Raji (cell line): ENCODE results near the gene DLEC1.

Experiments
- POLR2A ChIP-seq: IDR thresholded peaks from 2 replicates; pipeline ENCODE4 v1.6.1; 2011; ENCODE audit warnings: low read depth, low read length, control low read depth; ENCODE audit not compliant: insufficient read depth

DLEC1 gene

GRCh38 chr3:37997342-37997741, 41.7 kb upstream of the DLEC1 start:
- TF ChIP-seq POLR2A, result no peak

DNA sequence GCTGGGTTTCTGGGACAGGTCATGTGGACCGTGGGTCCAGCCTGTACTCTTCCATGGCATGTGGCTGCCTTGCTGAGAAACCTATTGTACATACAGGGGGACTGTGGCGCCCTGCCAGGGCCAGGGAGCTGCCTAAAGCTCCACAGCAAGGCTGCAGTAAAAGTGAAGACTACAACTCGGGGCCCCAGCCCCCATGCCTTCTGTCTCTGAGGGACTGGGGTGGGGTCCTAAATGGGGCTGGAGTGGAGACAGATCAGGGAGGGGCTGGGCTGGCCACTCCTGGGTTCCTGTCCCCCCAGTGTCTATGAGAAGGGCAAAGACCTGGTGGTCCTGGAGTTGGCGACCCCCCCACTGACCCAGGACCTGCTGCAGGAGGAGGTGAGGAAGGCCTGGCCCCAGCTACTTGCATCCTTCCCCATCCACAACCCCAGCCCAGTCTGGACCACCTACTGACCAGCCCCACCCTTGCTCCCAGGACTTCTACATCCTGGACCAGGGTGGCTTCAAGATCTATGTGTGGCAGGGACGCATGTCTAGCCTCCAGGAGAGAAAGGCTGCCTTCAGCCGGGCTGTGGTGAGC, 41.1 kb upstream of the DLEC1 start:
- no peak for TF ChIP-seq POLR2A

DNA sequence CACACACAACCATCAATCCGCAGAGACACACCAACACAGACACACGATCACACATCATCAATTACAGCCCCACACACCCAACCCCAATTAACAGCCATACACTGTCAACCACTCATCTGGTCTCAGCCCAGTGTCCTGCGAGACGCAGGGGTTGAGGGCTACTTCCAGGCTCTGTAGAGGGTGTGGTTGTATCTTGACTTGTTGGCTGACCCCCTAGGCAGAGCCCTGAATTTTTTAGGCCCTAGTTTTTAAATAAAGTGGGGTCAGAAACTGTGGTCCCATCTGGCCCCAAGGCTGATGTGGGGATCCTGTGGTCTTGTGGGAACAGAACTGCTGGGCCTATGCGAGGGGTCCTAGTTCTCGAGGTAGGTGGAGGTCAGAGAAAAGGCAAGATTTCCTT, 39.2 kb upstream of the DLEC1 start:
- TF ChIP-seq POLR2A, result no peak

- TF ChIP-seq POLR2A, result no peak
Measured at GRCh38 chr3:38000242-38000916, 38.6 kb upstream of the DLEC1 start.

DNA sequence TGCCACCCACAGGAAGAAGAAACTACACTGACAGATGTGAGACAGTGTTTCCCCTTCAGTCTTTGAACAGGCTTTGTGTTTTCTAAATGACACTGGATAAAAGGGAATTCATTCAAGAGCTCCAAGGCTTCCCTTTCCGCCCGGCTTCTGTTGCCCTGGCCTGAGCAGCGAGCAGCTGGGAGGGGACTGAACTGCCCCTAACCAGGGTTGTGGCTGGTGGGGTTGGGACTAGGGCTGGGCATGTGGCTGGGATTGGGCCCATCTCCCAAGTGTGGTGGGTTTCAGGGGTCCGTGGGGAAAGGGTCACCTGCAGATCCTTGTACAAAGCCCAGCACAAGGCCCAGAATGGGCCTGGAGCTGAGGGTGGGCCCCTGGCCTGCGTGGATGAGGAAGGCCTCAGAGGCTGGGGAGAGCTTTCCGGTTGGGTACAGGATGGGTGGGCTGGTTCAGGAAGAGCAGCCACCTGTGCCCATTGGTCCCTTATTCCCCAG, 38.0 kb upstream of the DLEC1 start:
- no peak for TF ChIP-seq POLR2A

DNA sequence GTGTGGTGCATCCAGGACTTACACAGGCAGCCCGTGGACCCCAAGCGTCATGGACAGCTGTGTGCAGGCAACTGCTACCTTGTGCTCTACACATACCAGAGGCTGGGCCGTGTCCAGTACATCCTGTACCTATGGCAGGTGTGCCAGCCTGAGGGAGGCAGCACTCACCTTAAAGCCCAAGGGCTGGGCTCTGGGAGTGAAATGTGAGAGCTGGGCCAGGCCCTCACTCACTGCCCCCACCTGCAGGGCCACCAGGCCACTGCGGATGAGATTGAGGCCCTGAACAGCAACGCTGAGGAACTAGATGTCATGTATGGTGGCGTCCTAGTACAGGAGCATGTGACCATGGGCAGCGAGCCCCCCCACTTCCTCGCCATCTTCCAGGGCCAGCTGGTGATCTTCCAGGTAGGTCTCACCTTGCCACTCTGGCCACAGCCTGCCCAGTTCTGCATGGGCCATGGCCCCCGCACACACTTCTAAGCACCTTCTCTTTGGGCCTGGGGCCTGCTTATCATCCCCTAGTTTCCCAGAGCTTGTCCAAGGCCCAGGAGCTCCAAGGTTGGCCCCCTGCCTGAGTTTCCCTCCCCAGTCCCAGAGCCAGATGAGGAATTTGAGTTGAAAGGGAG, 37.4 kb upstream of the DLEC1 start:
- no peak for TF ChIP-seq POLR2A

GRCh38 chr3:38002291-38002876, 36.6 kb upstream of the DLEC1 start:
- TF ChIP-seq POLR2A, result no peak

GRCh38 chr3:38002940-38003339, 36.1 kb upstream of the DLEC1 start:
- no peak for TF ChIP-seq POLR2A

DNA sequence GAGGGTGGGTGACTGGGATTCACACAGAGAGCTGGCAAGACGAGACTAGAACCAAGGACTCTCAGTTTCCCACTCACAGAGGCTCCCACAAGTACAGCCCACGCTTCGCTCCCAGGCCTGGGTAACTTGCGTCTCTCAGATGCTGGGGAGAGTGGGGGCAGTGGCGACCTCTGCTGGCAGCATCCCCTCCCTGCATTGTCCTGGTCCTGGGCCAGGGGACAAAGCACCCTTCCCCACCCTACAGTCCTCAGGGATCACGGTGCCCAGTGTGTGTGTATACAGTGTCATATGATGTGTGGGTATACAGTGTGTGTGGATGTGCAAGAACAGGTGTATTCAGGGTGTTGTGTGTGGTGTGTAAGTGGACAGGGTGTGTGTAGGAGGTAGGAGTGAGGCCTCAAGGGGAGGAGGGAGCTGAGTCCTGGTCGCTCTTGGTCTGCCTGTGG, 35.6 kb upstream of the DLEC1 start:
- TF ChIP-seq POLR2A, result no peak

- no peak for TF ChIP-seq POLR2A
Measured at GRCh38 chr3:38003817-38004414, 35.1 kb upstream of the DLEC1 start.

DNA sequence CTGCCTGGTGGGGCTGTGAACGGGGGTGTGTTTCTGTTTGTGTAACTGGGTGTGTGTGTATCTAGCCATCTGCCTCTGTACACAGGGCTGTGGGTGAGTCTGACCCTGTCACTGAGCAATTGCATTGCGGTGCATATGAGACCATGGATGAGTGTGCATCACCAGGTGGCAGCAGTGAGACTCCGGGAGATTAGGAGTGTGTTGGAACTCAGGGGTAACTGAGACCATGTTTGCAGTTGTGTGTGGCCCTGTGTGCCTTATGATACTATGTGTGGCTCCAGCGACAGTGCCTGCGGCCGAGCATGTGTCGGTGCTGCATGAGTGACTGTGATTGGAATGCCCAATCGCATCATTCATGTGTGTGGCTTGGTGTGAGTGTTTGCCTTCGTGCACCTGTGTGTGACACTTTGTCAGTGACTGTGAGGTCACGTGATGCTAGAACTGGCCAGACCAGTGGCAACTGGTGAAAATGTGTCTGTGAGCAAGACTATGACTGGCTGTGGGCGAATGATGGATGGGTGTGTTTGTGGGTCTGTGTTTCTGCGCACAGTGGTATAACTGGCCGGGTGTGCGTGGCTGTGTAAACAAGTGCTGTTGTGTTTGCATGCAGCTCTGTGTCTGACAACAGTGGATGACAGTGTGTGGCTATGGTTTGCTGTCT, 34.5 kb upstream of the DLEC1 start:
- no peak for TF ChIP-seq POLR2A

- TF ChIP-seq POLR2A, result no peak
Measured at GRCh38 chr3:38005076-38006020, 33.7 kb upstream of the DLEC1 start.

- no peak for TF ChIP-seq POLR2A
Measured at GRCh38 chr3:38006031-38006430, 33.0 kb upstream of the DLEC1 start.

DNA sequence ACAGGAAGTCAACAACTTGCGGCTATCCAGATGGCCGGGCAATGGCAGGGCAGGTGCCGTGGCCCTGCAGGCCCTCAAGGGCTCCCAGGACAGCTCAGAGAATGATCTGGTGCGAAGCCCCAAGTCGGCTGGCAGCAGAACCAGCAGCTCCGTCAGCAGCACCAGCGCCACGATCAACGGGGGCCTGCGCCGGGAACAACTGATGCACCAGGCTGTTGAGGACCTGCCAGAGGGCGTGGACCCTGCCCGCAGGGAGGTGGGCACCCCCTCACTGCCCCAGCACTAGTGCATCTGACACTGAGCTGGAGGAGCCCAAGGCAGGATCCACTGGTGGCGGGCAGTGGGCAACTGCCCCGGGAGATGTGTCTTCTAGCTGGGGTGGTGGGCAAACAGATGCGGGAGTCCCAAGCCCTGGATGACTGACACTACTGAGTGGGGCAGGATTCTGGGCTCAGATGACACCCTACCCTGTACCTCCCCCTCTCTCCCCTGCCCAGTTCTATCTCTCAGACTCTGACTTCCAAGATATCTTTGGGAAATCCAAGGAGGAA, 32.5 kb upstream of the DLEC1 start:
- TF ChIP-seq POLR2A, result no peak
